Memory B cell (primary cell): ENCODE measurements around the gene SKAP1.
"Not testable (repeated sequence)": the region's sequence is repeated elsewhere in the genome, so short reads cannot be mapped to it uniquely, and the experiment has no call there.

Experiments used
- ATAC-seq: fragments of 150-1000 bp; cut with Tn5 transposase; 2 replicates; pipeline ENCODE4 v1.10.0; 2021; ENCODE audit warnings: low read depth, mild to moderate bottlenecking, moderate library complexity
- DNase-seq, 2 donors: peaks; one replicate each; pipeline ENCODE4 v3.0.0; 2022; ENCODE audit warnings: low spot score in 2 of 2
- H3K27ac Mint-ChIP-seq: one replicate; pipeline ENCODE4 v1.8.0; 2022; ENCODE audit warnings: mild to moderate bottlenecking, moderate library complexity, mixed read lengths
- H3K27me3 Mint-ChIP-seq: one replicate; pipeline ENCODE4 v1.8.0; 2022; ENCODE audit warnings: mixed read lengths
- H3K36me3 Mint-ChIP-seq: one replicate; pipeline ENCODE4 v1.8.0; 2022; ENCODE audit warnings: mild to moderate bottlenecking, mixed read lengths
- H3K4me1 Mint-ChIP-seq: one replicate; pipeline ENCODE4 v1.8.0; 2022; ENCODE audit warnings: mixed read lengths
- H3K4me3 Mint-ChIP-seq: one replicate; pipeline ENCODE4 v1.8.0; 2022; ENCODE audit warnings: mild to moderate bottlenecking, moderate library complexity, mixed read lengths
- H3K9me3 Mint-ChIP-seq: one replicate; pipeline ENCODE4 v1.8.0; 2022; ENCODE audit warnings: mixed read lengths

Gene SKAP1

GRCh38 chr17:48382989-48383388 lies 47.0 kb downstream of the SKAP1 start:
- no peaks in the 10 kb centered on the region for H3K9me3 Mint-ChIP-seq
- no peak overlapping the region for H3K4me3 Mint-ChIP-seq
- ATAC-seq: no peak
- no peak for DNase-seq
- H3K27ac Mint-ChIP-seq: no peak overlapping the region
- no peaks in the 10 kb centered on the region for H3K4me1 Mint-ChIP-seq
- peaks cover 10% of the 10 kb centered on the region for H3K27me3 Mint-ChIP-seq
- H3K36me3 Mint-ChIP-seq: peaks cover 2% of the 10 kb centered on the region

- H3K4me1 Mint-ChIP-seq: peaks cover 3% of the 10 kb centered on the region
- H3K9me3 Mint-ChIP-seq: no peaks in the 10 kb centered on the region
- no peak overlapping the region for H3K4me3 Mint-ChIP-seq
- DNase-seq (no peak), ATAC-seq (no peak)
- no peaks in the 10 kb centered on the region for H3K36me3 Mint-ChIP-seq
- H3K27me3 Mint-ChIP-seq: peaks cover 2% of the 10 kb centered on the region
- no peak overlapping the region for H3K27ac Mint-ChIP-seq
Measured at GRCh38 chr17:48378708-48379392, 51.2 kb downstream of the SKAP1 start.

DNA sequence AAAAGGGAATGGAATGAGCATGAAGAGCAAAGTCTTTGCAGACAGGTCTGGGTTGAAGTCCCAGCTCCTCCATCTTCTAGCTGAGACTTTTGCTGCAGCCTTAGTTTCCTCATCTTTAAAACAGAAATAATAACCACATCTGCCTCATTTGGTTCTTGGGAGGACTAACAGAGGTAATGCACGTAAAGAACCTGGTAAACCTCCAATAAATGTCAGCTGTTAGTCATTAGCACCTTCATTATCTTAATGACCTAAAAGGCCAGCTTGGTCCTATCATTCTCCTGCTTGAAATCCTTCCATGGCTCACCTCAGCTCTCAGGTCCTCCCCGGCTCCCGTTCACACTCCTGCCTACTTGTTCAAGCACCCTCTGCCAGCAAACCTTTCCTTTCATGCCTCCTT lies 51.8 kb downstream of the SKAP1 start:
- Mint-ChIP-seq H3K27ac (no peak overlapping the region), H3K4me1 (peaks cover 3% of the 10 kb centered on the region), H3K27me3 (peaks cover 2% of the 10 kb centered on the region), H3K36me3 (no peaks in the 10 kb centered on the region), H3K9me3 (no peaks in the 10 kb centered on the region), H3K4me3 (no peak overlapping the region)
- DNase-seq: no peak
- ATAC-seq: no peak

DNA sequence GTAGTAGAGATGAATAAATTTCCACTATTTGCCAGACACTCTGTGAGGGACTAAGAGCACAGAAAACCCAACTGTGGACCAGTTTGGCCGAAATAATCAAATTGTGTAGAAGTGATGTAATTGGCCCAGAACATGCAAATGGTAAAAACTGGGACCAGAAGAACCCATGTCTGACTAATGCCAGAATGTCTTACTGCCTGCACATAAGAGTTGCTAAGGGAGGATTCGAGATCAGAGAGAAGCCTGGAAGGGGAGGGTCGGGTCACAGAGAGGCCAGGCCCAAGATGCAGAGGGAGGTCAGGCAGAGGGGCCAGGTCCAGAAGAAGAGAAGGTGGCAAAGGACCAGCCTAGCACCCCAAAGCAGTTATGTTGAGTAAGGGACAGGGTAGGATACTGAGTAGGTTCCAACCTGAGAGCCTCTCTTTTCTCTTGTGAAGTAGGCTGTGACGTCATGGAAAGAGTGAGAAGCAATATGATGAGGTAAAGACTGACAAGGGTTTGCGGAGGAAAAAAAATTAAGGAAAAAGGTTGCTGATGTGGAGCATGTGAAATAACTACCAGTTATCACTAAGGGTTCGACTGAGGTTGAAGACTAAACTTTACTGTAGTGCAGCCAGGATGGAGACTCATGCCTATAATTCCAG lies 53.2 kb downstream of the SKAP1 start:
- Mint-ChIP-seq H3K9me3 (no peaks in the 10 kb centered on the region), H3K27ac (no peak overlapping the region), H3K4me3 (no peak overlapping the region), H3K4me1 (peaks cover 3% of the 10 kb centered on the region), H3K36me3 (no peaks in the 10 kb centered on the region), H3K27me3 (peaks cover 2% of the 10 kb centered on the region)
- ATAC-seq (no peak), DNase-seq (no peak)

DNA sequence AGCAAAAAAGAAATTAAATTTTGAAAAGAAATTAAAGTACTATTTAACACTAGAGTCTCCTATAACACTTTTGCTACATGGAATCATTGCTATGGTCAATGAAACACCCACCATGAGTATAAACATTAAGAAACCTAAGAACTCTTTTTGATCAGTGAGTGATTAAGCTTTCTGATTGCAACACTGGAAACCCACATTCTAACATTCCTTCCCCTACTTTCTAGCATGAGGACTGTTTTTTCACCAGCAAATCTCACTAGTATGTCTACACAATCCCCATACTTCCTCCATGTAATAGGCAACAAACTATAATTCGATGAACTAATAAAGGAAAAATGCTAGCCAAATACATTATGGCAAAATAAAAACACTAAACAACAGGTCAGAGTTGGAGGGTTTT lies 54.7 kb downstream of the SKAP1 start:
- Mint-ChIP-seq H3K27me3 (peaks cover 2% of the 10 kb centered on the region), H3K4me1 (peaks cover 3% of the 10 kb centered on the region), H3K9me3 (no peaks in the 10 kb centered on the region), H3K27ac (no peak overlapping the region), H3K36me3 (no peaks in the 10 kb centered on the region), H3K4me3 (no peak overlapping the region)
- DNase-seq (no peak), ATAC-seq (no peak)

GRCh38 chr17:48374650-48375230 lies 55.3 kb downstream of the SKAP1 start:
- Mint-ChIP-seq H3K27ac (no peak overlapping the region), H3K36me3 (no peaks in the 10 kb centered on the region), H3K4me3 (no peak overlapping the region), H3K4me1 (peaks cover 3% of the 10 kb centered on the region), H3K27me3 (peaks cover 2% of the 10 kb centered on the region), H3K9me3 (no peaks in the 10 kb centered on the region)
- DNase-seq: peak in 1 of 2 donors; percentile 23
- ATAC-seq: peak; percentile 78

GRCh38 chr17:48373883-48374282 lies 56.1 kb downstream of the SKAP1 start:
- peaks cover 2% of the 10 kb centered on the region for H3K27me3 Mint-ChIP-seq
- ATAC-seq (peak; percentile 44), DNase-seq (no peak)
- no peaks in the 10 kb centered on the region for H3K36me3 Mint-ChIP-seq
- H3K4me3 Mint-ChIP-seq: no peak overlapping the region
- H3K9me3 Mint-ChIP-seq: no peaks in the 10 kb centered on the region
- peaks cover 3% of the 10 kb centered on the region for H3K4me1 Mint-ChIP-seq
- H3K27ac Mint-ChIP-seq: no peak overlapping the region

DNA sequence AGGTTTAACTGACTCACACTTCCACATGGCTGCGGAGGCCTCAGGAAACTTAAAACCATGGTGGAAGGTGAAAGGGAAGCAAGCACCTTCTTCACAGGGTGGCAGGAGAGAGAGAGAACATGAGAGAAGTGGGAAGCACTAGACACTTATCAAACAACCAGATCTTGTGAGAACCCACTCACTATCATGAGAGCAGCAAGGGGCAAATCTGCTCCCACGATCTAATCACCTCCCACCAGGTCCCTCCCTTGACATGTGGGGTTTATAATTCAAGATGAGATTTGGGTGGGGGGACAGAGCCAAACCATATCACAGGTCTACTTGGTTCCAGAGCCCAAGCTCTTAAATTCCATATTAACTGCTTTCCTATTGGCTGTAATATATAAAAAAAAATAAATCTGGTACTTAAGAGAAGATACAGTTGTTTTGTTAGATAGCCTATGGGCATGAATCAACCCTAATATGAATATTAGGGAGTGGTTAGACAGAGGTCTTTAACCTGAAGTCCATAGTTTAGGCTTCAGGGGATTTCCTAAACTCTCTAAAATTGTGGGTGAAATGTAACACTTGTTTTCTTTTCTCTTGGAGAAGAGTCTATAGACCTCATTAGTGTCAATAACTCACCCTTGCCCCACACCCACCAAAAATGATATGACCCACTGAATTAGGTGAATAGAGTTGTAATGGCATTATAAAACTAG lies 56.7 kb downstream of the SKAP1 start:
- no peak overlapping the region for H3K27ac Mint-ChIP-seq
- no peak overlapping the region for H3K4me3 Mint-ChIP-seq
- H3K27me3 Mint-ChIP-seq: peaks cover 2% of the 10 kb centered on the region
- DNase-seq (no peak), ATAC-seq (no peak)
- H3K4me1 Mint-ChIP-seq: peaks cover 3% of the 10 kb centered on the region
- no peaks in the 10 kb centered on the region for H3K9me3 Mint-ChIP-seq
- no peaks in the 10 kb centered on the region for H3K36me3 Mint-ChIP-seq

DNA sequence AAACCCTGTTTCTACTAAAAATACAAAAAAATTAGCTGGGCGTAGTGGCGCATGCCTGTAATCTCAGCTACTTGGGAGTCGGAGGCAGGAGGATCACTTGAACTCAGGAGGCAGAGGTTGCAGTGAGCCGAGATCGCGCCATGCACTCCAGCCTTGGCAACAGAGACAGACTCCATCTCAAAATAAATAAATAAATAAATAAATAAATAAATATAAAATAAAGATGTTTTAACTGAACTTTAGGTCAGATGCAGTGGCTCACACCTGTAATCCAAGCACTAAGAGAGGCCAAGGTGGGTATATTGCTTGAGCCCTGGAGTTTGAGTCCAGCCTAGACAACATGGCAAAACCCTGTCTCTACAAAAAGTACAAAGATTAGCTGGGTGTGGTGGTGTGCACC lies 61.0 kb downstream of the SKAP1 start:
- not testable (repeated sequence) for H3K9me3 Mint-ChIP-seq, H3K36me3 Mint-ChIP-seq, ATAC-seq, DNase-seq, H3K4me1 Mint-ChIP-seq, H3K4me3 Mint-ChIP-seq, H3K27ac Mint-ChIP-seq, H3K27me3 Mint-ChIP-seq

- ATAC-seq (no peak), DNase-seq (no peak)
- Mint-ChIP-seq H3K4me1 (no peaks in the 10 kb centered on the region), H3K27me3 (peaks cover 5% of the 10 kb centered on the region), H3K27ac (no peak overlapping the region), H3K4me3 (no peak overlapping the region), H3K36me3 (no peaks in the 10 kb centered on the region), H3K9me3 (no peaks in the 10 kb centered on the region)
Measured at GRCh38 chr17:48368352-48368908, 61.6 kb downstream of the SKAP1 start.

- no peak for DNase-seq
- H3K9me3 Mint-ChIP-seq: no peaks in the 10 kb centered on the region
- peaks cover 5% of the 10 kb centered on the region for H3K27me3 Mint-ChIP-seq
- no peaks in the 10 kb centered on the region for H3K4me1 Mint-ChIP-seq
- no peak overlapping the region for H3K27ac Mint-ChIP-seq
- no peaks in the 10 kb centered on the region for H3K36me3 Mint-ChIP-seq
- ATAC-seq: no peak
- H3K4me3 Mint-ChIP-seq: no peak overlapping the region
Measured at GRCh38 chr17:48363161-48363560, 66.9 kb downstream of the SKAP1 start.

DNA sequence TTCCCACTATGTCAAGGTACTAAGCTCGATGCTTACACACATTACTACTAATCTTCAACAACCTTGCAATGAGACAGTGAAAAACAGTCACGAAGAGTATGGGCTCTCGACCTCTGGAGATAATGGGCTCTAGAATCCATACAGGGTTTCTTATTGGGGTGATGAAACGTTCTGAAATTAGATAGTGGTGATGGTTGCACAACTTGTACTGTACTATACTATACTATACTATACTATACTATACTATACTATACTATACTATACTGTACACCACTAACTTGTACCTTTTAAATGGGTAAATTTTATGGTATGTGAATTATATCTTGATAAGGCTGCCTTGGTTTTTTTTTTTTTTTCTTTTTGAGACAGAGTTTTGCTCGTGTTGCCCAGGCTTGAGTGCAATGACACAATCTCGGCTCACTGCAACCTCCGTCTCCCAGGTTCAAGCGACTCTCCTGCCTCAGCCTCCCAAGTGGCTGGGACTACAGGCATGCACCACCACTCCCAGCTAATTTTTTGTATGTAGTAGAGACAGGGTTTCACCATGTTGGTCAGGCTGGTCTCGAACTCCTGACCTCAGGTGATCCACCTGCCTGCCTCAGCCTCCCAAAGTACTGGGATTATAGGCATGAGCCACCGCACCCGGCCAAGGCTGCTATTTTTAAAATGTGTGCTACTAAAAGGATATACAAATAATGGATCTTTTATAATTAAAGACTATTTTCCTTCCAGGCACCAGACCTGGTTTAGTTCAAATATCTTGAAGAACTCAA lies 69.0 kb downstream of the SKAP1 start:
- H3K36me3 Mint-ChIP-seq, DNase-seq, H3K4me1 Mint-ChIP-seq, H3K27ac Mint-ChIP-seq, ATAC-seq, H3K27me3 Mint-ChIP-seq, H3K9me3 Mint-ChIP-seq, H3K4me3 Mint-ChIP-seq: not testable (repeated sequence)

DNA sequence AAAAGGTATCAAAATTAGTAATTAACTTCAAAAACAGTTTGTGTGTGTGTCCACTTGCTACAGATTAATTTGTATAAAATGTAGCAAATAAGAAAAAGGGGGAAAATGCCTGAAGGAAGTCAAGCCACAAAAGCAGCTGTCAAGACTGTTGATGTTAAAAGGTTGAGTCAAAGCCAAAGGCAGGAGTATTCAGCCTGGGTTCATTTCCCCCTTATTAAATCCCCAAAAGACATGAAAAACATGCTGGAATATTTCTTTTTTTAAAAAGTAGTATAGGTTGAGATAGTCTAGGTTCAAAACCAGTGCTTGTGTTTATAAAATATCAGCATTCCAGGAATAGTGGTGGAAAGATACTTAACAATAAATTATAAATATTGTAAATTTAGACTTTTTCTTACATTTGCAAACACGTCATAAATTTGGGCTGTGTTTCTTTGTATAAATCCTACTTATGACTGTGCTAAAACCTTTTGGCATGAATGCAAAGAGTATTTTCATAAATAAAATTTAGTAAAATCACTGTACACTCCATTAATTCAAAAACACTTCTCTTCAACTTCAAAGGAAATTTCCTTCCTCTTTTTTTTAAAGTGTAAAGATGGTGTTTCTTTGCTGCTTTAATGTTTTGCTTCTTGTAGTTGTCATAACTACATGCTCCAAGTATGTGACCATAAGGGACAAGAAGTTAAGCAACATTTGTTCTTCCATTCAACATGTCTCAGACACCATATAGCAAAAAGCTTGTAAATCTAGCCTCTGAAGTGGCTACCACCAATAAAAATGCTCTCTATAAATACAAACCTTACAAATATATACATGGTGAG lies 72.0 kb downstream of the SKAP1 start:
- Mint-ChIP-seq H3K9me3 (no peaks in the 10 kb centered on the region), H3K36me3 (no peaks in the 10 kb centered on the region), H3K27ac (peak overlapping the region; percentile 20), H3K4me3 (no peak overlapping the region), H3K27me3 (no peaks in the 10 kb centered on the region), H3K4me1 (no peaks in the 10 kb centered on the region)
- ATAC-seq (peak; percentile 84), DNase-seq (no peak)
